SK-N-MC (cell line): ENCODE data around the gene MOXD1.

Experiments
- EZH2 ChIP-seq: fragments of 200-600 bp; sonication (generic); IDR thresholded peaks from one replicate; pipeline ENCODE4 v1.6.1; 2017; ENCODE audit warnings: antibody characterized with exemption
- POLR2AphosphoS5 ChIP-seq: IDR thresholded peaks from 2 replicates; pipeline ENCODE4 v1.6.1; 2012; ENCODE audit warnings: mild to moderate bottlenecking, low read depth, low read length, borderline replicate concordance

DNA sequence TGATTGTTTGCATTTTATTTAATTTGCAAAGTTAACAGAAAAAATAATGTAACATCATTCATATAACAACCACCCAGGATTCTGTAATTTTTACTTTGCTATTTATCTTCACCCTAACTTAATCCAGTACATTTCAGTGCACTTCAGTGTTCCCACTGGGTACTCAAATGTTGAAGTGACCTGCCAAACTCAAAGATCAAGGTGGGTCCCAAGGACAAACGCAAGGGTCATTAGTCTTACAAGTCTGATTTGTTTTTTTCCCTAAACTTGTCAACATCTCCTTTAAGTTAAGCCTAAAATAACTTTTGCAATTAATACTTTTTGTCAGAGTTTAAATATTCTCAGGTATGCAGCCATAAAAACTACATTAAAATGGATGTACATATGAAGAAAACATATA lies 53.0 kb downstream of the MOXD1 start:
- TF ChIP-seq POLR2AphosphoS5 (no peak), EZH2 (no peak)
